ENCODE data around the gene DCK.
"Not testable (repeated sequence)": the region's sequence is repeated elsewhere in the genome, so short reads cannot be mapped to it uniquely, and the experiment has no call there.

GRCh38 chr4:71005025-71005424 is 11.6 kb downstream of the DCK start:
- TF ChIP-seq CTCF (IDR thresholded peaks at IDR 0.05 in 2 of 3, conservative IDR thresholded peaks at IDR 0.05 in 1 of 3; ENCODE audit: insufficient read depth in 2 of 3, low read depth in 1 of 3, low read length in 3 of 3); POLR2A (conservative IDR thresholded peaks at IDR 0.05): not testable (repeated sequence)
